GM12801 (cell line): ENCODE data around the gene ANAPC4.

ENCODE experiments used
- CTCF ChIP-seq: IDR thresholded peaks from one replicate; pipeline ENCODE4 v1.5.1; 2011; ENCODE audit warnings: control low read depth; ENCODE audit not compliant: insufficient read length; ENCODE audit errors: extremely low read depth

ANAPC4 gene

GRCh38 chr4:25376754-25377571 lies at the start of gene ANAPC4:
Gene ANAPC4 (plus strand): TSS chr4:25377263. CDS start chr4:25377428, 165 bp downstream.
- no peak for TF ChIP-seq CTCF

- TF ChIP-seq CTCF: no peak
These were observed 46.7 kb upstream of the ANAPC4 start for GRCh38 chr4:25330335-25330734.

GRCh38 chr4:25330905-25331808 lies 45.9 kb upstream of the ANAPC4 start:
- no peak for TF ChIP-seq CTCF

GRCh38 chr4:25343671-25344070 lies 33.4 kb upstream of the ANAPC4 start:
- TF ChIP-seq CTCF: no peak

GRCh38 chr4:25345744-25346143 lies 31.3 kb upstream of the ANAPC4 start:
- TF ChIP-seq CTCF: no peak

- no peak for TF ChIP-seq CTCF
These were observed 30.1 kb upstream of the ANAPC4 start for GRCh38 chr4:25346913-25347312.

- TF ChIP-seq CTCF: no peak
These were observed 29.6 kb upstream of the ANAPC4 start for GRCh38 chr4:25347473-25347872.
